K562 (cell line): ENCODE data around the gene ADI1. TPM values are rescaled to one million over a fixed set of nuclear protein-coding genes. Genes with fewer than 3 reads are reported as not detected.

Experiments
- ATAC-seq: fragments of 200-7000 bp; cut with Tn5 transposase; 3 replicates; pipeline ENCODE4 v1.9.1; 2020; ENCODE audit warnings: moderate library complexity
- BruUV-seq: library from RNA; stranded (reverse); fragments of 400-500 nt; replicated peaks from 2 replicates; lab custom pipeline; 2021; lab: Mats Ljungman, UMichigan
- CTCF ChIA-PET: fragments of 300-600 bp; formaldehyde crosslinking; extraction: SDS; loops from one replicate; lab custom pipeline; 2021; ENCODE audit warnings: low intra/inter-chr PET ratio; lab: Yijun Ruan, JAX
- POLR2A ChIA-PET: fragments of 300-600, 350-650 bp; sonication (Branson Sonifier 250); formaldehyde crosslinking; extraction: SDS; loops from one replicate; lab custom pipeline; 2021; ENCODE audit warnings: antibody characterized with exemption, inconsistent platforms; lab: Yijun Ruan, JAX
- DNase-seq, 4 experiments: peaks; one replicate each; pipeline versions ENCODE4 v3.0.0 to v3.0.0-alpha.2; 2011 to 2018; ENCODE audit warnings: low spot score in 3 of 4, mixed read lengths in 3 of 4; ENCODE audit errors: extremely low read depth in 1 of 4
- FAIRE-seq: peaks from 2 replicates; lab custom pipeline; 2011; peaks lifted over from hg19 to GRCh38; lab: Jason Lieb, UNC
- H2AFZ ChIP-seq: 2 replicates; pipeline ENCODE4 v1.6.0; 2011; ENCODE audit warnings: low read depth, low read length, control low read depth, inconsistent platforms
- H3K27ac ChIP-seq: fragments of 200-600 bp; 3 replicates; pipeline ENCODE4 v1.8.0; 2011; ENCODE audit warnings: low read depth, mild to moderate bottlenecking, control low read depth, inconsistent platforms, low read length, moderate library complexity, mixed read lengths; ENCODE audit errors: extremely low read depth
- H3K27me3 ChIP-seq, 2 experiments: fragments of 300-600 bp in 1 of 2; 2 replicates in 1 of 2; 3 replicates in 1 of 2; pipeline versions ENCODE4 v1.6.0 to v1.8.0; 2011; ENCODE audit warnings: inconsistent platforms in 2 of 2, low read length in 2 of 2, mild to moderate bottlenecking in 1 of 2, mixed read lengths in 1 of 2, moderate library complexity in 1 of 2; ENCODE audit not compliant: control insufficient read depth in 2 of 2, insufficient read depth in 2 of 2
- H3K36me3 ChIP-seq: fragments of 300-600 bp; 3 replicates; pipeline ENCODE4 v1.8.0; 2011; ENCODE audit warnings: mild to moderate bottlenecking, low read length, inconsistent platforms; ENCODE audit not compliant: control insufficient read depth, insufficient read depth
- H3K4me1 ChIP-seq, 2 experiments: fragments of 200-600 bp in 1 of 2; replicated peaks in 1 of 2; 2 replicates in 1 of 2; 3 replicates in 1 of 2; pipeline versions ENCODE4 v1.5.1 to v1.8.0; 2011; ENCODE audit warnings: inconsistent platforms in 2 of 2, low read length in 2 of 2, mild to moderate bottlenecking in 1 of 2, mixed read lengths in 1 of 2, moderate library complexity in 1 of 2; ENCODE audit not compliant: control insufficient read depth in 2 of 2, insufficient read depth in 2 of 2
- H3K4me2 ChIP-seq: 2 replicates; pipeline ENCODE4 v1.6.1; 2011; ENCODE audit warnings: low read length, control low read depth, inconsistent platforms, mixed read lengths; ENCODE audit not compliant: insufficient read depth
- H3K4me3 ChIP-seq: fragments of 200-600 bp; sonication (generic), shearing (Covaris generic); 2 replicates; pipeline ENCODE4 v1.5.1; 2016; ENCODE audit warnings: control low read depth, inconsistent platforms
- H3K79me2 ChIP-seq: fragments of 200-600 bp; 3 replicates; pipeline ENCODE4 v1.8.0; 2011; ENCODE audit warnings: low read length, inconsistent platforms; ENCODE audit not compliant: control insufficient read depth, insufficient read depth
- H3K9ac ChIP-seq, 2 experiments: 2 replicates each; pipeline versions ENCODE4 v1.6.0 to v1.6.1; 2011; ENCODE audit warnings: low read depth in 2 of 2, low read length in 2 of 2, control low read depth in 1 of 2, inconsistent platforms in 1 of 2, mild to moderate bottlenecking in 1 of 2, mixed read lengths in 1 of 2; ENCODE audit not compliant: insufficient read depth in 1 of 2
- H3K9me1 ChIP-seq: one replicate; pipeline ENCODE4 v1.6.0; 2011; ENCODE audit warnings: inconsistent platforms, mild to moderate bottlenecking, low read length, moderate library complexity; ENCODE audit not compliant: control insufficient read depth, insufficient read depth
- H3K9me3 ChIP-seq: replicated peaks from 2 replicates; pipeline ENCODE4 v1.5.1; 2011; ENCODE audit warnings: low read depth, low read length, inconsistent platforms; ENCODE audit not compliant: control insufficient read depth, insufficient read depth
- H4K20me1 ChIP-seq: replicated peaks from 2 replicates; pipeline ENCODE4 v1.6.1; 2011; ENCODE audit warnings: low read length, inconsistent platforms, mixed read lengths; ENCODE audit not compliant: control insufficient read depth, insufficient read depth
- FIP1L1 ChIP-seq: fragments of 200-400 bp; formaldehyde crosslinking; IDR thresholded peaks from 2 replicates; pipeline ENCODE4 v1.6.1; 2018; ENCODE audit warnings: mild to moderate bottlenecking, low read depth, low read length; ENCODE audit not compliant: poor library complexity, severe bottlenecking
- HIVEP1 ChIP-seq: fragments of 250-450 bp; sonication (Bioruptor Pico); IDR thresholded peaks from 2 replicates; pipeline ENCODE4 v1.4.0; 2020; ENCODE audit warnings: mild to moderate bottlenecking
- NR4A1 ChIP-seq, 2 experiments: fragments of 250-450 bp in 1 of 2; fragments of 450-650 bp in 1 of 2; sonication (Bioruptor Pico) in 1 of 2; IDR thresholded peaks; 2 replicates each; pipeline versions ENCODE4 v1.4.0 to v1.6.1; 2016 to 2020; ENCODE audit warnings: mild to moderate bottlenecking in 2 of 2, missing compliant biosample characterization in 1 of 2, missing genetic modification characterization in 1 of 2, moderate library complexity in 1 of 2
- SIN3B ChIP-seq: fragments of 450-650 bp; IDR thresholded peaks from 2 replicates; pipeline ENCODE4 v1.6.1; 2017; ENCODE audit warnings: low read depth, mild to moderate bottlenecking, moderate library complexity
- SLC30A9 ChIP-seq: fragments of 250-450 bp; sonication (Bioruptor Pico); IDR thresholded peaks from 2 replicates; pipeline ENCODE4 v1.8.0; 2022; ENCODE audit warnings: mild to moderate bottlenecking, moderate library complexity
- ZBTB8A ChIP-seq: fragments of 450-650 bp; IDR thresholded peaks from 2 replicates; pipeline ENCODE4 v1.6.1; 2018; ENCODE audit warnings: mild to moderate bottlenecking, moderate library complexity; ENCODE audit not compliant: partially characterized antibody
- WGBS: fragments of 100-300 bp; shearing (Covaris generic); methylation state at CpG from one replicate; pipeline ENCODE4 v1.1.6; 2016; ENCODE audit warnings: low coverage, mixed read lengths; ENCODE audit not compliant: insufficient coverage; ENCODE audit errors: missing lambda C conversion rate; 5-methylcytosine and 5-hydroxymethylcytosine counted together
- in situ Hi-C: fragments of 300-500 bp; cut with MboI; formaldehyde crosslinking; loops from 4 replicates; pipeline ENCODE4 v1.15.0; 2018; ENCODE audit warnings: inconsistent platforms, mixed read lengths
- intact Hi-C: fragments of 100-400 bp; cut with micrococcal nuclease; formaldehyde crosslinking; loops from 2 replicates; pipeline ENCODE4 v1.14.2; 2022
- polyA plus RNA-seq, 8 experiments: library from polyadenylated mRNA; depleted of rRNA in 4 of 8; stranded (reverse) in 5 of 8; unstranded in 3 of 8; fragments of >200 nt; fragmentation: Nextera tagmentation in 2 of 8; fragmentation: Illumina TruSeq in 1 of 8; extraction: Ambion mirVana in 2 of 8; extraction: Trizol in 1 of 8; gene quantifications; 2 replicates each; pipeline versions ENCODE4 v1.2.1 to v1.2.3, GENCODE V29; 2011 to 2014; ENCODE audit warnings: inconsistent platforms in 1 of 8, missing spikeins in 1 of 8
- total RNA-seq, 7 experiments: library from RNA; depleted of rRNA in 6 of 7; stranded (reverse); fragments of >200 nt in 6 of 7; fragmentation: Illumina TruSeq in 2 of 7; extraction: Trizol in 2 of 7; gene quantifications; 2 replicates each; pipeline versions ENCODE4 v1.2.1 to v1.2.3, GENCODE V29; 2011 to 2021; ENCODE audit warnings: low replicate concordance in 1 of 7
- TF ChIP-seq, protein P1 (sequence below): sonication (generic); formaldehyde crosslinking; IDR thresholded peaks from 2 replicates; pipeline ENCODE4 v1.8.0; 2022; ENCODE audit warnings: mild to moderate bottlenecking, missing genetic modification reagents
- TF ChIP-seq, protein P2 (sequence below): sonication (generic); formaldehyde crosslinking; IDR thresholded peaks from 2 replicates; pipeline ENCODE4 v1.8.1; 2023; ENCODE audit warnings: mild to moderate bottlenecking, missing genetic modification reagents
- TF ChIP-seq, protein P3 (sequence below): IDR thresholded peaks from 2 replicates; pipeline ENCODE4 v1.6.1; 2012; ENCODE audit warnings: low read depth, low read length, improper control_type of control experiment, borderline replicate concordance
- TF ChIP-seq, protein P4 (sequence below): fragments of 450-650 bp; IDR thresholded peaks from 2 replicates; pipeline ENCODE4 v1.6.1; 2016; ENCODE audit warnings: borderline replicate concordance
- TF ChIP-seq, protein P5 (sequence below): fragments of 250-450 bp; sonication (Bioruptor Pico); IDR thresholded peaks from 2 replicates; pipeline ENCODE4 v1.4.0; 2020; ENCODE audit warnings: mild to moderate bottlenecking, moderate library complexity, borderline replicate concordance

ADI1 gene
- total and polyA plus RNA-seq, 9 of the 15 experiments (the other 6 are each of a cell fraction or from before 2014, with no cell fraction given) = 6.1 to 51.0 (median 27.1) TPM

DNA sequence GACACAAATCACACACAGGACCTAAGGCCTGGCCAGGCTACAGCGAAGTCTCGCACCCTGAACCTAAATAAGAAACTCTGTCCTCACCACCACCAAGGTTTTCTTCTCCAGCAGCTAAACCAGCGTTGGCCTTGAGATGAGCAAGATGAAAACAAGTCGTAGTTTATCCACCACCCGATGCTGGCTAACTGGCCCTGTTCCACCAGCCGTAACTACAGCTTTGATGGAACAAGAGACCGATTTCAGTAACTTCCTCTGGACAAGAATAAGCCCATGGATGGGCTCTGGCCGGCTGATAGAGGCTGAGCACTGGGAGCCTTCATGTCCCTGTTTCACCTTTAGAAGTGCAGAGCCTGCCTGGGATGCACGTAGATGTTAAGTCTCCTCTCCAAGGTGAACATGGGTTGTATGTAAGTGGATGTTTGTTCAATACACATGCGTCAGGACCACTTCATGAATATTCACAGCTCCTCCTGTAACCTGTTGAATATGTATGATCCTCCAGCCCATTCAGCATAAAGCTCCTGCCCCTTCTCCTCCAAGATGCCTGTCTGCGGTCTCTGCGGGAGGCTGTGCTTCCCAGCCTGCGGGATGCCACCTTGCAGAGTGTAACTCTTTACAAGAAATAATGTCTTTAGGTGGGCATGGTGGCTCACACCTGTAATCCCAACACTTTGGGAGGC lies 24.2 kb downstream of the ADI1 start:
- H3K9me3 ChIP-seq = no peaks in the 10 kb centered on the region; the same call in 1 of the 2 replicates
- peaks cover 30% of the 10 kb centered on the region for H3K36me3 ChIP-seq
- 85% methylated on average over 13 of the region's 13 CpGs for WGBS
- H3K4me2 ChIP-seq = no peak overlapping the region
- no peaks in the 10 kb centered on the region for H3K27me3 ChIP-seq
- no peak overlapping the region; the same call in 2 of the 3 replicates for H3K27ac ChIP-seq
- no peaks in the 10 kb centered on the region for H4K20me1 ChIP-seq
- H3K79me2 ChIP-seq = no peaks in the 10 kb centered on the region
- intact Hi-C loops = no loop called here
- H2AFZ ChIP-seq = no peak overlapping the region
- CTCF ChIA-PET = no interaction called here
- in situ Hi-C loops = loop anchor here (10.0 kb wide), 1 partner anchor 160 kb away; the partner anchor contains the start of gene ALLC
- FAIRE-seq (no peak), ATAC-seq (no peak), DNase-seq (no peak)
- no peak overlapping the region for H3K9ac ChIP-seq
- no peak overlapping the region for H3K4me3 ChIP-seq
- BruUV-seq = no TSS peak
- H3K4me1 ChIP-seq = peaks cover 12 to 21% of the 10 kb centered on the region in 2 experiments; a peak in 4 of 5 replicates
- H3K9me1 ChIP-seq = no peaks in the 10 kb centered on the region
- POLR2A ChIA-PET = interaction anchor here (0.7 to 1.1 kb wide), 2 partner anchors 7 to 14 kb away, joined by 3 to 4 read pairs; no protein-coding TSS in a partner anchor
- TF ChIP-seq, protein P1, sequence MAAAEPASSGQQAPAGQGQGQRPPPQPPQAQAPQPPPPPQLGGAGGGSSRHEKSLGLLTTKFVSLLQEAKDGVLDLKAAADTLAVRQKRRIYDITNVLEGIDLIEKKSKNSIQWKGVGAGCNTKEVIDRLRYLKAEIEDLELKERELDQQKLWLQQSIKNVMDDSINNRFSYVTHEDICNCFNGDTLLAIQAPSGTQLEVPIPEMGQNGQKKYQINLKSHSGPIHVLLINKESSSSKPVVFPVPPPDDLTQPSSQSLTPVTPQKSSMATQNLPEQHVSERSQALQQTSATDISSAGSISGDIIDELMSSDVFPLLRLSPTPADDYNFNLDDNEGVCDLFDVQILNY (CRISPR knock-in tag) = no peak
- TF ChIP-seq, protein P2, sequence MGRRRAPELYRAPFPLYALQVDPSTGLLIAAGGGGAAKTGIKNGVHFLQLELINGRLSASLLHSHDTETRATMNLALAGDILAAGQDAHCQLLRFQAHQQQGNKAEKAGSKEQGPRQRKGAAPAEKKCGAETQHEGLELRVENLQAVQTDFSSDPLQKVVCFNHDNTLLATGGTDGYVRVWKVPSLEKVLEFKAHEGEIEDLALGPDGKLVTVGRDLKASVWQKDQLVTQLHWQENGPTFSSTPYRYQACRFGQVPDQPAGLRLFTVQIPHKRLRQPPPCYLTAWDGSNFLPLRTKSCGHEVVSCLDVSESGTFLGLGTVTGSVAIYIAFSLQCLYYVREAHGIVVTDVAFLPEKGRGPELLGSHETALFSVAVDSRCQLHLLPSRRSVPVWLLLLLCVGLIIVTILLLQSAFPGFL = no peak
- TF ChIP-seq HIVEP1 (CRISPR knock-in tag) = no peak
- TF ChIP-seq, protein P3, sequence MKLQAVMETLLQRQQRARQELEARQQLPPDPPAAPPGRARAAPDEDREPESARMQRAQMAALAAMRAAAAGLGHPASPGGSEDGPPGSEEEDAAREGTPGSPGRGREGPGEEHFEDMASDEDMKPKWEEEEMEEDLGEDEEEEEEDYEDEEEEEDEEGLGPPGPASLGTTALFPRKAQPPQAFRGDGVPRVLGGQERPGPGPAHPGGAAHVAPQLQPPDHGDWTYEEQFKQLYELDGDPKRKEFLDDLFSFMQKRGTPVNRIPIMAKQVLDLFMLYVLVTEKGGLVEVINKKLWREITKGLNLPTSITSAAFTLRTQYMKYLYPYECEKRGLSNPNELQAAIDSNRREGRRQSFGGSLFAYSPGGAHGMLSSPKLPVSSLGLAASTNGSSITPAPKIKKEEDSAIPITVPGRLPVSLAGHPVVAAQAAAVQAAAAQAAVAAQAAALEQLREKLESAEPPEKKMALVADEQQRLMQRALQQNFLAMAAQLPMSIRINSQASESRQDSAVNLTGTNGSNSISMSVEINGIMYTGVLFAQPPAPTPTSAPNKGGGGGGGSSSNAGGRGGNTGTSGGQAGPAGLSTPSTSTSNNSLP = no peak
- TF ChIP-seq, protein P4, sequence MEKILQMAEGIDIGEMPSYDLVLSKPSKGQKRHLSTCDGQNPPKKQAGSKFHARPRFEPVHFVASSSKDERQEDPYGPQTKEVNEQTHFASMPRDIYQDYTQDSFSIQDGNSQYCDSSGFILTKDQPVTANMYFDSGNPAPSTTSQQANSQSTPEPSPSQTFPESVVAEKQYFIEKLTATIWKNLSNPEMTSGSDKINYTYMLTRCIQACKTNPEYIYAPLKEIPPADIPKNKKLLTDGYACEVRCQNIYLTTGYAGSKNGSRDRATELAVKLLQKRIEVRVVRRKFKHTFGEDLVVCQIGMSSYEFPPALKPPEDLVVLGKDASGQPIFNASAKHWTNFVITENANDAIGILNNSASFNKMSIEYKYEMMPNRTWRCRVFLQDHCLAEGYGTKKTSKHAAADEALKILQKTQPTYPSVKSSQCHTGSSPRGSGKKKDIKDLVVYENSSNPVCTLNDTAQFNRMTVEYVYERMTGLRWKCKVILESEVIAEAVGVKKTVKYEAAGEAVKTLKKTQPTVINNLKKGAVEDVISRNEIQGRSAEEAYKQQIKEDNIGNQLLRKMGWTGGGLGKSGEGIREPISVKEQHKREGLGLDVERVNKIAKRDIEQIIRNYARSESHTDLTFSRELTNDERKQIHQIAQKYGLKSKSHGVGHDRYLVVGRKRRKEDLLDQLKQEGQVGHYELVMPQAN = no peak
- TF ChIP-seq FIP1L1 = no peak
- TF ChIP-seq ZBTB8A = no peak
- no peak for TF ChIP-seq SLC30A9 (CRISPR knock-in tag)
- TF ChIP-seq NR4A1 (CRISPR knock-in tag; IDR thresholded peaks at IDR 0.05) = no peak
- TF ChIP-seq NR4A1 (tag; IDR thresholded peaks at IDR 0.05) = no peak
- no peak for TF ChIP-seq SIN3B
- TF ChIP-seq, protein P5, sequence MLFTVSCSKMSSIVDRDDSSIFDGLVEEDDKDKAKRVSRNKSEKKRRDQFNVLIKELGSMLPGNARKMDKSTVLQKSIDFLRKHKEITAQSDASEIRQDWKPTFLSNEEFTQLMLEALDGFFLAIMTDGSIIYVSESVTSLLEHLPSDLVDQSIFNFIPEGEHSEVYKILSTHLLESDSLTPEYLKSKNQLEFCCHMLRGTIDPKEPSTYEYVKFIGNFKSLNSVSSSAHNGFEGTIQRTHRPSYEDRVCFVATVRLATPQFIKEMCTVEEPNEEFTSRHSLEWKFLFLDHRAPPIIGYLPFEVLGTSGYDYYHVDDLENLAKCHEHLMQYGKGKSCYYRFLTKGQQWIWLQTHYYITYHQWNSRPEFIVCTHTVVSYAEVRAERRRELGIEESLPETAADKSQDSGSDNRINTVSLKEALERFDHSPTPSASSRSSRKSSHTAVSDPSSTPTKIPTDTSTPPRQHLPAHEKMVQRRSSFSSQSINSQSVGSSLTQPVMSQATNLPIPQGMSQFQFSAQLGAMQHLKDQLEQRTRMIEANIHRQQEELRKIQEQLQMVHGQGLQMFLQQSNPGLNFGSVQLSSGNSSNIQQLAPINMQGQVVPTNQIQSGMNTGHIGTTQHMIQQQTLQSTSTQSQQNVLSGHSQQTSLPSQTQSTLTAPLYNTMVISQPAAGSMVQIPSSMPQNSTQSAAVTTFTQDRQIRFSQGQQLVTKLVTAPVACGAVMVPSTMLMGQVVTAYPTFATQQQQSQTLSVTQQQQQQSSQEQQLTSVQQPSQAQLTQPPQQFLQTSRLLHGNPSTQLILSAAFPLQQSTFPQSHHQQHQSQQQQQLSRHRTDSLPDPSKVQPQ (CRISPR knock-in tag) = no peak
